ENCODE results near the gene MAP2K2. TPM values are rescaled to one million over a fixed set of nuclear protein-coding genes. Genes with fewer than 3 reads are reported as not detected.

MAP2K2 gene
- total RNA-seq, 6 donors from 2014 or later: 86.8 to 170 (median 134) TPM

GRCh38 chr19:4049432-4049831 is 74.5 kb downstream of the MAP2K2 start:
- H3K4me3 ChIP-seq: no peak overlapping the region
- ATAC-seq (ENCODE audit: low FRiP score in 2 of 2) (no peak), DNase-seq (peak in 1 of 2 donors; percentile 76)
- peaks cover 20 to 50% (median 23%) of the 10 kb centered on the region in 4 donors for H3K4me1 ChIP-seq
- TF ChIP-seq POLR2A (IDR thresholded peaks at IDR 0.05): no peak
- TF ChIP-seq POLR2AphosphoS5 (IDR thresholded peaks at IDR 0.05): no peak
- TF ChIP-seq EP300 (IDR thresholded peaks at IDR 0.05): no peak
- TF ChIP-seq CTCF (IDR thresholded peaks at IDR 0.05): no peak
- H3K27ac ChIP-seq: no peak overlapping the region
- H3K36me3 ChIP-seq: peaks cover 13 to 80% (median 61%) of the 10 kb centered on the region in 4 donors
- no peaks in the 10 kb centered on the region for H3K9me3 ChIP-seq
- 76 to 78% methylated on average over 6 to 15 of the region's 15 CpGs for WGBS, 2 donors
- H3K27me3 ChIP-seq: no peaks in the 10 kb centered on the region

DNA sequence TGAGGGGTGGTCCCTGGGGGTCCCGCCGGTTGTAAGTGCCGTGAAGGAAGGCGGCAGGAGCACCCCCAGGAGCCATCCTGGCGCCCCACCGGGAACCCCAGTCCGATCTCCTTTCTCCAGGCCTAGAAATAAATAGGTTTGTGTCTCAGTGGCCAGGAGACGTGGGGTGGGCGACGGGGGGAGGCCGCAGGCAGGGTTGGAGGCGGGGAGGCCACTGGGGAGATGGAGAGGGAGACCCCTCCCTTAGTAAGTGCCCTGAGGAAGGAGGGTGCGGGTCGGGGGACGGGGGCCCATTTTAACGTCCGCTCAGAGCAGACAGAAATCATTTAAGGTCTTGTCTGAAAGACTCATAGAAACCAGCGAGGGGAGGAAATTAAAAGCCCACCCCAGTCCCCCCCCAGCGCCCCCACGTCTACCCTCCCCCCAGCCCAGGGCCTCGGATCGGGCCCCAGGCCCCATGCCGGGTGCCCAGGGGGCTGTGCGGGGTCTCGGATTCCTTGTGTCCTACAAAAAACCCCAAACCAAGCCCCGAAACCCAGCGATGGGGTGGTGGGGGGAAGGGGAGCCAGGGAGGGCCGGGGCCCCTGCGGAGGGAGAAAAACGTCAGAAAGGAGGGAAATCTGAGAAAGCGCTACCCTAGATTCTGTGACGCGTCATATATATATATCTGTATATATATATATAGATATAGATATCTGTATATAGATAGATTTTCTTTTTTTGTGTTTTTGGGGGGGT is 76.8 kb downstream of the MAP2K2 start:
- ATAC-seq (ENCODE audit: low FRiP score in 2 of 2) (no peak), DNase-seq (peak in 1 of 2 donors; percentile 72)
- Histone ChIP-seq H3K9me3 (no peaks in the 10 kb centered on the region), H3K4me1 (peaks cover 15 to 41% (median 18%) of the 10 kb centered on the region in 4 donors), H3K27me3 (no peaks in the 10 kb centered on the region), H3K36me3 (peaks cover 3 to 66% (median 39%) of the 10 kb centered on the region in 4 donors), H3K27ac (no peak overlapping the region), H3K4me3 (no peak overlapping the region)
- 88 to 93% methylated on average over 33 of the region's 33 CpGs for WGBS, 2 donors
- TF ChIP-seq CTCF (IDR thresholded peaks at IDR 0.05) (no peak), POLR2A (IDR thresholded peaks at IDR 0.05) (no peak), POLR2AphosphoS5 (IDR thresholded peaks at IDR 0.05) (no peak), EP300 (IDR thresholded peaks at IDR 0.05) (no peak)

GRCh38 chr19:4046362-4046691 is 77.6 kb downstream of the MAP2K2 start:
- Histone ChIP-seq H3K4me1 (peaks cover 12 to 35% (median 14%) of the 10 kb centered on the region in 4 donors), H3K9me3 (no peaks in the 10 kb centered on the region), H3K27me3 (no peaks in the 10 kb centered on the region), H3K36me3 (peaks cover 3 to 70% (median 39%) of the 10 kb centered on the region in 4 donors), H3K4me3 (no peak overlapping the region), H3K27ac (no peak overlapping the region)
- TF ChIP-seq CTCF (IDR thresholded peaks at IDR 0.05): no peak
- TF ChIP-seq EP300 (IDR thresholded peaks at IDR 0.05): no peak
- TF ChIP-seq POLR2A (IDR thresholded peaks at IDR 0.05): no peak
- TF ChIP-seq POLR2AphosphoS5 (IDR thresholded peaks at IDR 0.05): no peak
- 85 to 86% methylated on average over 7 of the region's 7 CpGs for WGBS, 2 donors
- DNase-seq: no peak
- no peak for ATAC-seq (ENCODE audit: low FRiP score in 2 of 2)

DNA sequence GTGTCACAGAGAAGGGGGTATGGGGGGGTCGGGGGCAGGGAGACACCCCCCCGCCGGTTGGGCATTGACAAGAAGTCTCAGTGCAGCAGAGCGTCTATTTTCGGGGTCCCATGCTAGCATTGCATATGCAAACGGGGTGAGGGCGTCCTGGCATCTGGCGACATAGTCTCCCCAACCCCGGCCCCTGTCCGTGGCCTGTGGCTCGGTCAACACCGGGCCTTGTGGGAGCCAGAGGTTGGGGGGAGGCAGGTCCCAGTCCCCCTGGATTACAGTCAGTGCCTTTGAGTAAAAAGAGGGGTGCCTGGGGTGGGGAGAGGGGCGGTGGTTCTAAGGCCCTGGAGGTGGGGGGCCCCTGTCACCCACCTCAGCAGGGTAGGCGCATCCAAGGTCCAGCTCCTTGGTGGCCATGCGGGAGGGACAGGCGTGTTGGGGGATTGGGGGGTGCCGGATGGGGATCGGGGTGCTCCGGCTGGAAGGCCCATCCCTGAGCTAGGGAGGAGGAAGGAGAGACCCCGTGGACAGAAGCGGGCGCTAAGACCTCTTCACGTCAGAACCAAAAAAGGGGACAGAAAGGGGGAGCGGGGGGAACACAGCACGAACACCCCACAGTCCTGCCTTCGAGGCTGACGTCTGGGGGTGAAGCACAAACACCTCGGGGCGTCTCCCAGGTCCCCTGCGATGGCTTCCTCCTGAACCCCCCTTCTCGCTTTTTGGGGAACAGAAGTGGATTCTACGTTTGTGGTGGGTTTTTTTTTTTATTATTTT is 78.1 kb downstream of the MAP2K2 start:
- H3K4me3 ChIP-seq: no peak overlapping the region
- peak overlapping the region in 2 of 4 donors; percentile 15 to 36 for H3K27ac ChIP-seq
- peaks cover 3 to 69% (median 40%) of the 10 kb centered on the region in 4 donors for H3K36me3 ChIP-seq
- TF ChIP-seq CTCF (IDR thresholded peaks at IDR 0.05) (no peak), EP300 (IDR thresholded peaks at IDR 0.05) (no peak), POLR2AphosphoS5 (IDR thresholded peaks at IDR 0.05) (no peak), POLR2A (IDR thresholded peaks at IDR 0.05) (no peak)
- DNase-seq (peak in 1 of 2 donors; percentile 50), ATAC-seq (ENCODE audit: low FRiP score in 2 of 2) (no peak)
- H3K4me1 ChIP-seq: peaks cover 12 to 34% (median 14%) of the 10 kb centered on the region in 4 donors
- no peaks in the 10 kb centered on the region for H3K9me3 ChIP-seq
- no peaks in the 10 kb centered on the region for H3K27me3 ChIP-seq
- WGBS, 2 donors: 88 to 90% methylated on average over 21 to 27 of the region's 32 CpGs
